ENCODE measurements around the gene RERE.
A peak's percentile ranks its signal among the peaks of the same experiment; 100 is the strongest.
"Not testable (repeated sequence)": the region's sequence is repeated elsewhere in the genome, so short reads cannot be mapped to it uniquely, and the experiment has no call there.

RERE gene

DNA sequence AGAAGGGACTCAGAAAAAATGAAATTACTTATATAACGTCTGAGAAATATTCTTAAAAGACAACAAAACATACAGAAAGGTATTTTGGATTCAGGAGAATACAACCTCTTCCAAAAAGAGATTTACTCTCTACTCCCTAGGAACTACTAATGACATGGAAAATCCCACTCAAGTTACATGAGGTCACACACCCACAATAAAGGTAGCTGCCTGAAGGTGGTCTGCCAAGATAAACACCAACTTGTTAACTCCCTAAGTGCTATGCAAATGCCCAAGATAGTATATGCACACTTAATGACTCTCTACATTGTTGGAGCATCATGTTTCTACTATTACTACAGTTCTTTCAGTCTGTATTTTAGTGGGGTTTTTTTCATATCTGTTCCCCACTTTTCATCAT lies 26.5 kb downstream of the RERE start:
- H3K4me3 ChIP-seq (ENCODE audit: low read depth, low read length), result peak overlapping the region; percentile 13
- H3K9me3 ChIP-seq (ENCODE audit: control insufficient read depth, insufficient read depth, low read length), result no peaks in the 10 kb centered on the region
- no peaks in the 10 kb centered on the region for H3K27me3 ChIP-seq (ENCODE audit: control insufficient read depth, insufficient read depth, low read length)
- peaks cover 25% of the 10 kb centered on the region for H3K4me1 ChIP-seq (ENCODE audit: control insufficient read depth, insufficient read depth, low read length)
- no peak overlapping the region for H3K9ac ChIP-seq (ENCODE audit: low read depth, low read length)
- H3K36me3 ChIP-seq (ENCODE audit: control insufficient read depth, insufficient read depth, low read length), result no peaks in the 10 kb centered on the region

DNA sequence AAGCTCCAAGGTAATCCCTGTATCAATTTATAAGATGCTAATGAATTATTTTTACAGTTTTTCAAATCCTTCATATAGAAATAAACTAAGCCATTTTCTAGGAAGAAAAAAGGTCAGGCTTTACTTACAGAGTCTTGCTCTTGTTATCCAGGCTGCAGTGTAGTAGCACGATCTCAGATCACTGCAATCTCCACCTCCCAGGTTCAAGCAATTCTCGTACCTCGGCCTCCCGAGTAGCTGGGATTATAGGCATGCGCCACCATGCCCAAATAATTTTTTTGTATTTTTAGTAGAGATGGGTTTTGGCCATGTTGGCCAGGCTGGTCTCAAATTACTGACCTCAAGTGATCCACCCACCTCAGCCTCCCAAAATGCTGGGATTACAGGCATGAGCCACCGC lies 27.0 kb downstream of the RERE start:
- H3K9ac ChIP-seq (ENCODE audit: low read depth, low read length), result no peak overlapping the region
- H3K36me3 ChIP-seq (ENCODE audit: control insufficient read depth, insufficient read depth, low read length), result no peaks in the 10 kb centered on the region
- H3K4me1 ChIP-seq (ENCODE audit: control insufficient read depth, insufficient read depth, low read length), result peaks cover 25% of the 10 kb centered on the region
- no peaks in the 10 kb centered on the region for H3K9me3 ChIP-seq (ENCODE audit: control insufficient read depth, insufficient read depth, low read length)
- H3K4me3 ChIP-seq (ENCODE audit: low read depth, low read length), result no peak overlapping the region
- no peaks in the 10 kb centered on the region for H3K27me3 ChIP-seq (ENCODE audit: control insufficient read depth, insufficient read depth, low read length)

DNA sequence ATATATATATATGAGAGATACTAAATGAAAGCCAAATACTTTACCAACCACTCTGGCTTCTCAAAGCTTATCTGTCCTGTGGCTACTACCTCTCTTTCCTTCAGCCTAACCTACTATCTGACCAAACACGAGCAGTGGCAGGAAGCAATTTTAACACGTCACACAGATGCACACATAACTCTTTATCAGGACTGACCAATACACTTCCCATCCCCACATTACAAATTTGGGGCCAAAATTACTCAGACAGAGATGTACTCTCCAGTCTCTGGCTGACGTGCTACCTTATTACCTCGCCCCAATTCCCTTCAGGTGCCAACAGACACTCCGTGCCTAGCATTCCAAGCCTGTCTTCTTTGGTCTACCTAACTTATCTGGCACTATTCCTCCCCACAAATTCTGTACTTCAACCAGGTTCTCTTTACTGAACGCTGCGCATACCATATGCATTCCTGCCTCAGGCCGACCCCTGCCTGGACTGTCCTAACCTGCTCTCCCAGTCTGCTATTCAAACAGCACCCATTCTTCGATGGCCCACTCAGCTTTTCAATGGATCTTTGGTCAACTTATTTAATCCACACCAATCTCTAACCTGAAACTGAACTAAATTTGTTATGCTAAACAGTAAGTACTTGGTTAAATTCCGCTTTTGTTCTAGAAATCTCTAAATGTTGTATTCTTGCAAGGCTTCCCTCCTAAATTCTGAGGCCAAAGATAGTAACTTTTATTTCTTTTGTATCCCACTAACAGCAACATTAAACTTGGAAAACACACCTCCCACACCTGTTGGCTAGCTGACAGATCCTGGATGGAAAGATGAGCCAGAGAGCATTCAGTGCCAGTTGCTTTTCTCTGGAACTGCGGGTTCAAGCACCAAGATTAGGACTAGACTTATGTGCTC lies 27.9 kb downstream of the RERE start:
- Histone ChIP-seq H3K36me3 (ENCODE audit: control insufficient read depth, insufficient read depth, low read length) (no peaks in the 10 kb centered on the region), H3K27me3 (ENCODE audit: control insufficient read depth, insufficient read depth, low read length) (no peaks in the 10 kb centered on the region), H3K9me3 (ENCODE audit: control insufficient read depth, insufficient read depth, low read length) (no peaks in the 10 kb centered on the region), H3K4me3 (ENCODE audit: low read depth, low read length) (peak overlapping the region; percentile 6), H3K9ac (ENCODE audit: low read depth, low read length) (no peak overlapping the region), H3K4me1 (ENCODE audit: control insufficient read depth, insufficient read depth, low read length) (peaks cover 28% of the 10 kb centered on the region)

DNA sequence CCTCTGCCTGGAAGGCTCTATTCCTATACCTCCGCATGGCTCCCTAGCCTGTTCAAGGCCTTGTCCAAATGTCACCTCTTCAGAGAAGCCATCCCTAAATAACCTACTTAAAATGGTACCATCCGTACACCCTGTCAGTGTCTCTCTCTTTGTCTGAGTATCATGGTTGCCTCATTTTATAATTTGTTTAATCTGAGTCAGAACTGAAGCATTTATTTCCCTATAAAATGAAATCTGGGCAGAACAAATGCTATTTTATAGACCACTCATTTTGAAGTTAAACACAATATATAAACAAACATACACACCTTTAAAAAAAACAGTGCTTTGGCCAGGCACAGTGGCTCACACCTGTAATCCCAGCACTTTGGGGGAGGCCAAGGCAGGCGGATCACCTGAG lies 30.2 kb downstream of the RERE start:
- peaks cover 25% of the 10 kb centered on the region for H3K4me1 ChIP-seq (ENCODE audit: control insufficient read depth, insufficient read depth, low read length)
- no peaks in the 10 kb centered on the region for H3K27me3 ChIP-seq (ENCODE audit: control insufficient read depth, insufficient read depth, low read length)
- H3K36me3 ChIP-seq (ENCODE audit: control insufficient read depth, insufficient read depth, low read length), result no peaks in the 10 kb centered on the region
- no peak overlapping the region for H3K4me3 ChIP-seq (ENCODE audit: low read depth, low read length)
- H3K9ac ChIP-seq (ENCODE audit: low read depth, low read length), result no peak overlapping the region
- no peaks in the 10 kb centered on the region for H3K9me3 ChIP-seq (ENCODE audit: control insufficient read depth, insufficient read depth, low read length)

DNA sequence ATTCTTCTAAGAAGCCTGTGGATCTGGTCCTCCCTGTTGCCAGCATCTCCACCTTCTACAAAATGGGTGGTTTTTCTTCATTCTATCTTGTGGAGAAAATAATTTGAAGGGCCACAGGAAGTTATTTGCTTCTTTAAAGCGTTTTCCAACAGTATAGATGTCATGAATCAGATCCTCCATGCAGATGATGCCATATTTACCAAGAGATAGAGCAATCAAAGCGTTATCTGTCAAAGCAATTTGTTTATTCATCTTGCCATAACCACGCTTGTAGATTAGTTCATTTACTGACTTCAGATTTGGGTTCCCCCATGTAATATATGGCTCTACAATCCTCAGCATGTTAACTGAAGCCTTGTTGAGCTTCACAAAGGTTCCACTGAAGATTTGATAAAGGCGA lies 31.2 kb downstream of the RERE start:
- not testable (repeated sequence) for H3K27me3 ChIP-seq (ENCODE audit: control insufficient read depth, insufficient read depth, low read length); H3K9ac ChIP-seq (ENCODE audit: low read depth, low read length); H3K9me3 ChIP-seq (ENCODE audit: control insufficient read depth, insufficient read depth, low read length); H3K36me3 ChIP-seq (ENCODE audit: control insufficient read depth, insufficient read depth, low read length); H3K4me3 ChIP-seq (ENCODE audit: low read depth, low read length)
- H3K4me1 ChIP-seq (ENCODE audit: control insufficient read depth, insufficient read depth, low read length), result peaks cover 19% of the 10 kb centered on the region

DNA sequence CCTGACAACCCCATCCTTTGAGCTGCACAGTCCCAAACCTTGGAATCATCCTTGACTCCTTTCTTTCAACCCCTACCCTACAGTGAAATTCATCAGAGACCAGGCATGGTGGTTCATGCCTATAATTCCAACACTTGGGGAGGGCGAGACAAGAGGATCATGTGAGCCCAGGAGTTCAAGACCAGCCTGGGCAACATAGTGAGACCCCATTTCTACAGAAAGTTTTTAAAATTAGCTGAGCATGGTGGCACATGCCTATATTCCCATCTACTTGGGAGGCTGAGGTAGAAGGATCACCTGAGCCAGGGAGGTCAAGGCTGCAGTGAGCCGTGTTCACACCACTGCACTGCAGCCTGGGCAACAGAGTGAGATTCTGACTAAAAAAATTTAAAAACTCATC lies 34.5 kb downstream of the RERE start:
- no peak overlapping the region for H3K9ac ChIP-seq (ENCODE audit: low read depth, low read length)
- H3K4me3 ChIP-seq (ENCODE audit: low read depth, low read length), result no peak overlapping the region
- no peaks in the 10 kb centered on the region for H3K27me3 ChIP-seq (ENCODE audit: control insufficient read depth, insufficient read depth, low read length)
- H3K9me3 ChIP-seq (ENCODE audit: control insufficient read depth, insufficient read depth, low read length), result no peaks in the 10 kb centered on the region
- H3K36me3 ChIP-seq (ENCODE audit: control insufficient read depth, insufficient read depth, low read length), result no peaks in the 10 kb centered on the region
- H3K4me1 ChIP-seq (ENCODE audit: control insufficient read depth, insufficient read depth, low read length), result peaks cover 3% of the 10 kb centered on the region

DNA sequence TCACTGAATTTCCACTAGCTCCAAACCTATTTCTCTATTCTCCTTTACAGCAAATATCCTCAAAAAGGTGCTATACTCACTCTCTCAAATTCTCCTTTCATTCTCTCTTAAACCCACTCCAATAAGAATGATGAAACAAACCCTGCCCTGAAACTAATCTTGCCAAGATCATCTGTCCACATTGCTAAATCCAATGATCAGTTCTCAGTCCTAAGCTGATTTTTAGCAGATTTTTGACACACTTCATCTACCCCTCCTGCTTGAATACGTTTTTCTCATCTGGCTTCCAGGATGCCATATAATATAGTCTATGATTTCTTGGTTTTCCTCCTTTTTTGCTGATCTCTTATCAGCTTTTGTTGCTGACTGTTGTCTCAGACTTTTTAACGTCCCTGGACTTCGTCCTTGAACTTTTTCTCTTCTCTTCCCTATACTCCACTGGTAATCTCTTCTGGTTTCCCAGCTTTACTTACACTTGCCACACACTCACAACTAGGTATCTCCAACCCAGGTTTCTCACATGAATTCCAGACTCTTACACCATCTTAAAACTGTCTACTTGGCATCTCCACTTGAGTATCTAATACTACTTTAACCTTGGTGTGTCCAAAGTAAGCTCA lies 35.3 kb downstream of the RERE start:
- Histone ChIP-seq H3K36me3 (ENCODE audit: control insufficient read depth, insufficient read depth, low read length) (no peaks in the 10 kb centered on the region), H3K9ac (ENCODE audit: low read depth, low read length) (no peak overlapping the region), H3K27me3 (ENCODE audit: control insufficient read depth, insufficient read depth, low read length) (no peaks in the 10 kb centered on the region), H3K4me3 (ENCODE audit: low read depth, low read length) (no peak overlapping the region), H3K4me1 (ENCODE audit: control insufficient read depth, insufficient read depth, low read length) (peaks cover 3% of the 10 kb centered on the region), H3K9me3 (ENCODE audit: control insufficient read depth, insufficient read depth, low read length) (no peaks in the 10 kb centered on the region)

DNA sequence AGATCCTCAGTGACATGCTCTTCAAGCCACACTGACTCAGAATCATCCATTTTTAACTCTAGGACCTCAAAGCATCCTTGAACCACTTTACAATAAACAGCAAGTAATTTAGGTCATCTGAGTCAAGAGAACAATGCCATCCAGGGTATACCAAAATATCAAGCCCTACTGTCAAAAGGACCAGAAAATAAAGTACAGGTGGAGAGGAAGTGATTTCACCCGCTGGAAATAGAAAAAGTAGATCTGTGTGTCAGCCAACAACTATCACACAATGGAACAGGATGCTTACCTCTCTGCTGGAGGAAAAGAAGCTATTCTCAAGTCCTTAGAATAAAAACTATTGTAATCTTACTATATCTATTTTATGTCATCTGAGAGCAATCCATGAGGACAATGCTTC lies 37.0 kb downstream of the RERE start:
- Histone ChIP-seq H3K36me3 (ENCODE audit: control insufficient read depth, insufficient read depth, low read length) (no peaks in the 10 kb centered on the region), H3K4me1 (ENCODE audit: control insufficient read depth, insufficient read depth, low read length) (peaks cover 3% of the 10 kb centered on the region), H3K27me3 (ENCODE audit: control insufficient read depth, insufficient read depth, low read length) (no peaks in the 10 kb centered on the region), H3K4me3 (ENCODE audit: low read depth, low read length) (no peak overlapping the region), H3K9ac (ENCODE audit: low read depth, low read length) (no peak overlapping the region), H3K9me3 (ENCODE audit: control insufficient read depth, insufficient read depth, low read length) (no peaks in the 10 kb centered on the region)

DNA sequence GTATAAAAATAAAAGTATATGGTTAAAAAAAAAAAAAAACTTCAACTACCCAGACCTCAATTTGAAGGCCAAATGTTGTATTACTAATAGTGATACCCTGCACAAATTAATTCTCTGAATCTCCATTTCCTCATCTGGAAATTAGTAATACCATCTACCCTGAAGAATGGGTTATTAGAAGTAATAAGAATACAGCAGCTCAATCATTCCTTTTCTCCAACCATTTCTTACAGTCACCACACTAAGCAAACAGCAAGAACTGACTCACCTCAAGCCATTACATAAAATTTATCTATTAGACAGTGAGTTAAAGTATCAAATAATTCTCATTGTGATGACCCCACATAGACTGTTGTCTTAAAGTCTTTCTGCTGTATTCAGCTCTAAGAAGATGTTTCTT lies 39.6 kb downstream of the RERE start:
- Histone ChIP-seq H3K4me1 (ENCODE audit: control insufficient read depth, insufficient read depth, low read length) (no peaks in the 10 kb centered on the region), H3K27me3 (ENCODE audit: control insufficient read depth, insufficient read depth, low read length) (no peaks in the 10 kb centered on the region), H3K9ac (ENCODE audit: low read depth, low read length) (no peak overlapping the region), H3K9me3 (ENCODE audit: control insufficient read depth, insufficient read depth, low read length) (no peaks in the 10 kb centered on the region), H3K36me3 (ENCODE audit: control insufficient read depth, insufficient read depth, low read length) (no peaks in the 10 kb centered on the region), H3K4me3 (ENCODE audit: low read depth, low read length) (no peak overlapping the region)

DNA sequence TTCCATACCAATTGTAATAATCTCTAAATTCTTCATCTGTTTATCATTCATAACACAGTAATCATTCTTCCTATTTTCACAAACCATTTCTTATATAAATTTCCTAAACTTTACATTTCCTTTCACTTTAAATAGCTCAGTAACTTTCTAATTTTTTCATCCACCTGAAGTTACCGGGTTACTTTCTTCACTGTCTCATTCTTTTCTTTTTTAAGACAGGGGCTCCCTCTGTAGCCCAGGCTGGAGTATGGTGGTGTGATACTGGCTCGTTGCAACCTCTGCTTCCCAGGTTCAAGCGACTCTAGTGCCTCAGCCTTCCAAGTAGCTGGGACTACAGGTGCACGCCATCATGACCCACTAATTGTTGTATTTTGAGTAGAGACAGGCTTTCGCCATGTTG lies 41.3 kb downstream of the RERE start:
- Histone ChIP-seq H3K9me3 (ENCODE audit: control insufficient read depth, insufficient read depth, low read length) (no peaks in the 10 kb centered on the region), H3K27me3 (ENCODE audit: control insufficient read depth, insufficient read depth, low read length) (no peaks in the 10 kb centered on the region), H3K36me3 (ENCODE audit: control insufficient read depth, insufficient read depth, low read length) (no peaks in the 10 kb centered on the region), H3K9ac (ENCODE audit: low read depth, low read length) (no peak overlapping the region), H3K4me3 (ENCODE audit: low read depth, low read length) (no peak overlapping the region), H3K4me1 (ENCODE audit: control insufficient read depth, insufficient read depth, low read length) (no peaks in the 10 kb centered on the region)

DNA sequence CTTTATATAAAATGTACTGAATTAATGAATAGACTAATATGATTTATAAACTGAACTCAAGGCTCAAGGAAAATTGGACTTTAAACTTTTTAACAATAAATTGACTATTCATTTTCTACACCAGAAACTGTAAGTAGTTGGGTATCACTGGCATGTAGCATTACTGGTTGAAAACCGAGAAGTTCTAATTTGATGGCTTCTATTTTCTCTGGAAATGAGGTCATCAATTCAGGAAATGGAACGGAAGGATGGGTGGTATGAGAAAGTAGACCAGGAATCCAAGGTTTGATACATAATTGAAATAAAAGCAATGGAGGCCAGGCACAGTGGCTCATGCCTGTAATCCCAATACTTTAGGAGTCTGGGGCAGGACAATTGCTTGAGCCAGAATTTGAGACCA lies 50.4 kb downstream of the RERE start:
- H3K36me3 ChIP-seq (ENCODE audit: control insufficient read depth, insufficient read depth, low read length), result no peaks in the 10 kb centered on the region
- no peak overlapping the region for H3K4me3 ChIP-seq (ENCODE audit: low read depth, low read length)
- peaks cover 6% of the 10 kb centered on the region for H3K4me1 ChIP-seq (ENCODE audit: control insufficient read depth, insufficient read depth, low read length)
- H3K27me3 ChIP-seq (ENCODE audit: control insufficient read depth, insufficient read depth, low read length), result no peaks in the 10 kb centered on the region
- H3K9me3 ChIP-seq (ENCODE audit: control insufficient read depth, insufficient read depth, low read length), result no peaks in the 10 kb centered on the region
- no peak overlapping the region for H3K9ac ChIP-seq (ENCODE audit: low read depth, low read length)

DNA sequence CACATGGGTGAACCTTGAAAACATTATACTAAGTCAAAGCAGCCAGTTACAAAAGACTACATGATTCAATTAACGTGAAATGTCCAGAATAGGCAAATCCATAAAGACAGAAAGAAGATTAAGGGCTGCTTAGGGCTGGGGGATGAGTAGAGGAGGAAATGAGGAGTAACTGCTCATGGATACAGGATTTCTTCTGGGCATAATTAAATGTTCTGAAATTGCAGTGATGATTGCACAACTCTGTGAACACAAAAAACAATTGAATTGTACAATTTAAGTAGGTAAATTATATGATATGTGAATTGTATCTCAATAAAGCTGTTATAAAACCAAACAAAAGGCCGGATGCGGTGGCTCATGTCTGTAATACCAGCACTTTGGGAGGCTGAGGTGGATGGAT lies 52.2 kb downstream of the RERE start:
- no peaks in the 10 kb centered on the region for H3K9me3 ChIP-seq (ENCODE audit: control insufficient read depth, insufficient read depth, low read length)
- no peak overlapping the region for H3K4me3 ChIP-seq (ENCODE audit: low read depth, low read length)
- no peaks in the 10 kb centered on the region for H3K36me3 ChIP-seq (ENCODE audit: control insufficient read depth, insufficient read depth, low read length)
- no peaks in the 10 kb centered on the region for H3K27me3 ChIP-seq (ENCODE audit: control insufficient read depth, insufficient read depth, low read length)
- peaks cover 6% of the 10 kb centered on the region for H3K4me1 ChIP-seq (ENCODE audit: control insufficient read depth, insufficient read depth, low read length)
- no peak overlapping the region for H3K9ac ChIP-seq (ENCODE audit: low read depth, low read length)
